PC-9 (cell line): ENCODE data around the gene CDC42.

Experiments used
- EZH2 ChIP-seq: fragments of 200-600 bp; sonication (generic); IDR thresholded peaks from 2 replicates; pipeline ENCODE4 v1.8.0; 2017; ENCODE audit warnings: antibody characterized with exemption, low read depth
- TF ChIP-seq, protein P1 (sequence below): fragments of 200-600 bp; sonication (generic); conservative IDR thresholded peaks from 2 replicates; pipeline ENCODE4 v1.6.1; 2017; ENCODE audit warnings: mixed run types, antibody characterized with exemption, mild to moderate bottlenecking, moderate library complexity

DNA sequence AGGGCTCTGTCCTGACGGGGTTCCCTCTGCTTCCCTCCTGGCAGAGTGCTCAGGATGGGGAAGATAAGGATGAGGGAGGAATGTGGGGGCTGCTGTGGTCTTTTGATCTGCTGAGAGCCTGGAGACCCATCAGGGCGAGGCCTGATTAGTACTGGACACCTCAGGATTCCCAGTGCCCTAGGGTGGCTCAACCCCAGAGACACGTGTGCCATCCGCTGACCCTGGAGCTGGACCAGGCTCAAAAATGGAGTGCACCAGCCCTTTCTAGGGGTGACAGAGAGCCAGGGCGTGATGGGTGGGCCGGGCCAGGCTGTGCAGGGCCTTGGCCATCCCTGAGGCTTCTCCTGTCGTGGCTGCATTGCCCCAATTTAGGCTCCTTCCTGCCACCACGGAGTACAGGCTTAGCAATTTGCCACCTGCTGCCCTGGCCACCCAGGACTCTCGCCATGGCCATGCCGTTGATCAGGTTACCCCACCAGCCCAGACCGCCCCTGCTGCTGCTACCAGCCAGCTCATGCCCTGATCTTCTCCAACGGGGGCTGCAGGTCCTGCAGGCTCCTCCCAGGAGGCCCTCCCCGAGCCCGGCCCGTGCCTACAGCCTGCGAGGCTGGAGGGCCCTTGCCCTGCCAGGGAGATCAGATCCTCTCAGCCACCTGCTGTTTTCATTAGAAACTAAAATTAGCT lies 80.9 kb downstream of the CDC42 start:
- TF ChIP-seq, protein P1, sequence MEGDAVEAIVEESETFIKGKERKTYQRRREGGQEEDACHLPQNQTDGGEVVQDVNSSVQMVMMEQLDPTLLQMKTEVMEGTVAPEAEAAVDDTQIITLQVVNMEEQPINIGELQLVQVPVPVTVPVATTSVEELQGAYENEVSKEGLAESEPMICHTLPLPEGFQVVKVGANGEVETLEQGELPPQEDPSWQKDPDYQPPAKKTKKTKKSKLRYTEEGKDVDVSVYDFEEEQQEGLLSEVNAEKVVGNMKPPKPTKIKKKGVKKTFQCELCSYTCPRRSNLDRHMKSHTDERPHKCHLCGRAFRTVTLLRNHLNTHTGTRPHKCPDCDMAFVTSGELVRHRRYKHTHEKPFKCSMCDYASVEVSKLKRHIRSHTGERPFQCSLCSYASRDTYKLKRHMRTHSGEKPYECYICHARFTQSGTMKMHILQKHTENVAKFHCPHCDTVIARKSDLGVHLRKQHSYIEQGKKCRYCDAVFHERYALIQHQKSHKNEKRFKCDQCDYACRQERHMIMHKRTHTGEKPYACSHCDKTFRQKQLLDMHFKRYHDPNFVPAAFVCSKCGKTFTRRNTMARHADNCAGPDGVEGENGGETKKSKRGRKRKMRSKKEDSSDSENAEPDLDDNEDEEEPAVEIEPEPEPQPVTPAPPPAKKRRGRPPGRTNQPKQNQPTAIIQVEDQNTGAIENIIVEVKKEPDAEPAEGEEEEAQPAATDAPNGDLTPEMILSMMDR = no peak
- TF ChIP-seq EZH2 = no peak
